NOMO-1 (cell line): ENCODE results near the gene LRP8.
"Not testable (repeated sequence)": the region's sequence is repeated elsewhere in the genome, so short reads cannot be mapped to it uniquely, and the experiment has no call there.

Source experiments
- DNase-seq, 2 experiments: peaks; one replicate each; lab custom pipeline; 2025; ENCODE audit not compliant: unreplicated experiment in 2 of 2; lab: John Stamatoyannopoulos, UW

LRP8 gene

GRCh38 chr1:53285969-53286760 lies 41.7 kb downstream of the LRP8 start:
- DNase-seq = no peak

GRCh38 chr1:53285546-53285945 lies 42.3 kb downstream of the LRP8 start:
- no peak for DNase-seq

GRCh38 chr1:53284224-53285020 lies 43.4 kb downstream of the LRP8 start:
- no peak for DNase-seq

GRCh38 chr1:53283156-53283555 lies 44.7 kb downstream of the LRP8 start:
- DNase-seq = not testable (repeated sequence)

GRCh38 chr1:53281133-53281532 lies 46.7 kb downstream of the LRP8 start:
- no peak for DNase-seq

- DNase-seq = no peak
Observed at GRCh38 chr1:53280496-53280895, 47.4 kb downstream of the LRP8 start.

GRCh38 chr1:53279296-53280200 lies 48.3 kb downstream of the LRP8 start:
- DNase-seq = no peak

GRCh38 chr1:53278298-53278725 lies 49.6 kb downstream of the LRP8 start:
- peak in 1 of 2 experiments; percentile 17 for DNase-seq

GRCh38 chr1:53277326-53277725 lies 50.5 kb downstream of the LRP8 start:
- no peak for DNase-seq

- DNase-seq = no peak
Observed at GRCh38 chr1:53276902-53277281, 51.0 kb downstream of the LRP8 start.

GRCh38 chr1:53276153-53276901 lies 51.5 kb downstream of the LRP8 start:
- no peak for DNase-seq

GRCh38 chr1:53275566-53275965 lies 52.3 kb downstream of the LRP8 start:
- no peak for DNase-seq

GRCh38 chr1:53274541-53275185 lies 53.2 kb downstream of the LRP8 start:
- no peak for DNase-seq

GRCh38 chr1:53274026-53274425 lies 53.8 kb downstream of the LRP8 start:
- DNase-seq = no peak

- DNase-seq = no peak
Observed at GRCh38 chr1:53273526-53273925, 54.3 kb downstream of the LRP8 start.

GRCh38 chr1:53272349-53272748 lies 55.5 kb downstream of the LRP8 start:
- DNase-seq = no peak

GRCh38 chr1:53271446-53272090 lies 56.3 kb downstream of the LRP8 start:
- no peak for DNase-seq

- no peak for DNase-seq
Observed at GRCh38 chr1:53270873-53271272, 57.0 kb downstream of the LRP8 start.

- no peak for DNase-seq
Observed at GRCh38 chr1:53270107-53270506, 57.8 kb downstream of the LRP8 start.
